Vein endothelial cell (primary cell): ENCODE data around the gene CHML. TPM values are rescaled to one million over a fixed set of nuclear protein-coding genes. Genes with fewer than 3 reads are reported as not detected.

Experiments used
- total RNA-seq: library from RNA; depleted of rRNA; stranded (reverse); fragments of >200 nt; gene quantifications from 2 replicates; pipeline ENCODE4 v1.2.3, GENCODE V29; 2012

The CHML gene
- total RNA-seq = 20.6 and 26.0 TPM in 2 replicates

GRCh38 chr1:241640149-241640866, at the start of gene CHML, which contains the start of gene OPN3:
Gene CHML (minus strand): TSS chr1:241640369. CDS start chr1:241635766, 4,603 bp downstream.
Gene OPN3 (minus strand): TSS chr1:241640369. CDS start chr1:241640254, 115 bp downstream.

GRCh38 chr1:241652012-241652411, 11.8 kb upstream of the CHML start, which contains the start of gene WDR64:
Gene WDR64 (plus strand): TSS chr1:241652281. CDS start chr1:241652485, 204 bp downstream.

Other genes with a start within 250 kb of the CHML start
- 125 and 133 TPM in 2 replicates for gene FH, start 120.6 kb downstream of the CHML start, total RNA-seq
- gene KMO, start 108.0 kb downstream of the CHML start, total RNA-seq = not detected in 2 replicates
- gene OPN3, start within 50 bp of the CHML start, total RNA-seq = 12.8 and 23.5 TPM in 2 replicates
- not detected in 2 replicates for gene WDR64, start 11.9 kb upstream of the CHML start, total RNA-seq
- gene EXO1, start 207.8 kb upstream of the CHML start, total RNA-seq = 4.6 and 11.9 TPM in 2 replicates